Astrocyte (in vitro differentiated cells and primary cell): ENCODE data around the gene MICAL3. TPM values are rescaled to one million over a fixed set of nuclear protein-coding genes. Genes with fewer than 3 reads are reported as not detected.

Experiments
- DNase-seq: peaks from one replicate; pipeline ENCODE4 v3.0.0-alpha.2; 2010; ENCODE audit warnings: low read depth
- FAIRE-seq: peaks from 2 replicates; lab custom pipeline; 2011; peaks lifted over from hg19 to GRCh38; lab: Jason Lieb, UNC
- H2AFZ ChIP-seq: 2 replicates; pipeline ENCODE4 v1.6.0; 2012; ENCODE audit warnings: low read depth, low read length, inconsistent platforms
- H3K27ac ChIP-seq: 2 replicates; pipeline ENCODE4 v1.5.1; 2011; ENCODE audit warnings: low read depth, low read length, inconsistent platforms
- H3K27me3 ChIP-seq: 2 replicates; pipeline ENCODE4 v1.6.0; 2011; ENCODE audit warnings: low read length, inconsistent platforms; ENCODE audit not compliant: insufficient read depth
- H3K36me3 ChIP-seq: 2 replicates; pipeline ENCODE4 v1.5.1; 2011; ENCODE audit warnings: low read length, inconsistent platforms; ENCODE audit not compliant: insufficient read depth
- H3K4me1 ChIP-seq: 2 replicates; pipeline ENCODE4 v1.5.1; 2011; ENCODE audit warnings: low read length, inconsistent platforms; ENCODE audit not compliant: insufficient read depth
- H3K4me2 ChIP-seq: 2 replicates; pipeline ENCODE4 v1.6.0; 2012; ENCODE audit warnings: low read length, inconsistent platforms
- H3K4me3 ChIP-seq: 2 replicates; pipeline ENCODE4 v1.5.1; 2011; ENCODE audit warnings: low read depth, mild to moderate bottlenecking, low read length, inconsistent platforms; ENCODE audit not compliant: insufficient read depth
- H3K79me2 ChIP-seq: 2 replicates; pipeline ENCODE4 v1.6.0; 2012; ENCODE audit warnings: mild to moderate bottlenecking, low read length, inconsistent platforms; ENCODE audit not compliant: insufficient read depth
- H3K9ac ChIP-seq: 2 replicates; pipeline ENCODE4 v1.6.0; 2012; ENCODE audit warnings: mild to moderate bottlenecking, low read length, inconsistent platforms
- H3K9me3 ChIP-seq: 2 replicates; pipeline ENCODE4 v1.5.1; 2012; ENCODE audit warnings: low read depth, mild to moderate bottlenecking, low read length, inconsistent platforms; ENCODE audit not compliant: insufficient read depth
- H4K20me1 ChIP-seq: 2 replicates; pipeline ENCODE4 v1.6.0; 2012; ENCODE audit warnings: low read length, inconsistent platforms; ENCODE audit not compliant: insufficient read depth
- H3K27ac Mint-ChIP-seq: one replicate; pipeline ENCODE4 v1.8.0; 2021; ENCODE audit warnings: mild to moderate bottlenecking, mixed read lengths; ENCODE audit not compliant: unreplicated experiment
- H3K27me3 Mint-ChIP-seq: one replicate; pipeline ENCODE4 v1.8.0; 2021; ENCODE audit warnings: low read depth, mixed read lengths; ENCODE audit not compliant: unreplicated experiment
- H3K36me3 Mint-ChIP-seq: one replicate; pipeline ENCODE4 v1.8.0; 2021; ENCODE audit warnings: low read depth, mixed read lengths; ENCODE audit not compliant: unreplicated experiment
- H3K4me1 Mint-ChIP-seq: one replicate; pipeline ENCODE4 v1.8.0; 2021; ENCODE audit warnings: low read depth, mixed read lengths; ENCODE audit not compliant: unreplicated experiment
- H3K4me3 Mint-ChIP-seq: one replicate; pipeline ENCODE4 v1.8.0; 2021; ENCODE audit warnings: mild to moderate bottlenecking, moderate library complexity, mixed read lengths; ENCODE audit not compliant: unreplicated experiment
- H3K9me3 Mint-ChIP-seq: one replicate; pipeline ENCODE4 v1.8.0; 2021; ENCODE audit warnings: mild to moderate bottlenecking, mixed read lengths; ENCODE audit not compliant: unreplicated experiment
- CTCF ChIP-seq: IDR thresholded peaks from 2 replicates; pipeline ENCODE4 v1.5.1; 2011; ENCODE audit warnings: low read depth, mild to moderate bottlenecking, inconsistent platforms, low read length, moderate library complexity; ENCODE audit not compliant: insufficient read depth
- EZH2 ChIP-seq: IDR thresholded peaks from 2 replicates; pipeline ENCODE4 v1.6.1; 2012; ENCODE audit warnings: mild to moderate bottlenecking, low read length, inconsistent platforms; ENCODE audit not compliant: insufficient read depth
- total RNA-seq: library from RNA; stranded (reverse); gene quantifications from 2 replicates; pipeline ENCODE4 v1.2.1, GENCODE V29; 2021

The MICAL3 gene
- total RNA-seq, 1 donor from 2014 or later, result 113 TPM

GRCh38 chr22:17818649-17819048, 205.7 kb downstream of the MICAL3 start:
- no peaks in the 10 kb centered on the region for H3K36me3 ChIP-seq
- Mint-ChIP-seq H3K9me3 (no peaks in the 10 kb centered on the region), H3K4me1 (no peaks in the 10 kb centered on the region)

GRCh38 chr22:17818180-17818579, 206.2 kb downstream of the MICAL3 start:
- TF ChIP-seq EZH2 (no peak), CTCF (no peak)
- FAIRE-seq (no peak), DNase-seq (no peak)
- H3K4me3 ChIP-seq, result no peak overlapping the region
- no peak overlapping the region for H3K9ac ChIP-seq
- H3K79me2 ChIP-seq, result no peaks in the 10 kb centered on the region
- no peak overlapping the region for H3K27ac ChIP-seq
- no peak overlapping the region for H3K27ac Mint-ChIP-seq
- H3K9me3 Mint-ChIP-seq, result no peaks in the 10 kb centered on the region
- H3K4me1 Mint-ChIP-seq, result no peaks in the 10 kb centered on the region
- no peak overlapping the region for H2AFZ ChIP-seq
- H3K36me3 ChIP-seq, result no peaks in the 10 kb centered on the region
- no peak overlapping the region for H3K4me3 Mint-ChIP-seq
- H3K27me3 Mint-ChIP-seq, result no peaks in the 10 kb centered on the region
- H3K4me1 ChIP-seq, result no peaks in the 10 kb centered on the region
- H3K36me3 Mint-ChIP-seq, result peaks cover 26% of the 10 kb centered on the region
- no peaks in the 10 kb centered on the region for H4K20me1 ChIP-seq
- H3K9me3 ChIP-seq, result no peaks in the 10 kb centered on the region
- H3K27me3 ChIP-seq, result no peaks in the 10 kb centered on the region
- H3K4me2 ChIP-seq, result no peak overlapping the region

More at GRCh38 chr22:17818649-17819048, 205.7 kb downstream of the MICAL3 start:
- no peak overlapping the region for H3K4me3 ChIP-seq
- FAIRE-seq (no peak), DNase-seq (no peak)
- H3K9ac ChIP-seq, result no peak overlapping the region
- H3K9me3 ChIP-seq, result no peaks in the 10 kb centered on the region
- Mint-ChIP-seq H3K27me3 (no peaks in the 10 kb centered on the region), H3K36me3 (peaks cover 24% of the 10 kb centered on the region), H3K27ac (no peak overlapping the region), H3K4me3 (no peak overlapping the region)
- no peak overlapping the region for H2AFZ ChIP-seq
- no peaks in the 10 kb centered on the region for H3K79me2 ChIP-seq
- H3K4me2 ChIP-seq, result no peak overlapping the region
- H3K27me3 ChIP-seq, result no peaks in the 10 kb centered on the region
- no peaks in the 10 kb centered on the region for H3K4me1 ChIP-seq
- no peak overlapping the region for H3K27ac ChIP-seq
- no peak for TF ChIP-seq EZH2
- no peak for TF ChIP-seq CTCF
- no peaks in the 10 kb centered on the region for H4K20me1 ChIP-seq

- FAIRE-seq (no peak), DNase-seq (no peak)
- H3K27ac ChIP-seq, result no peak overlapping the region
- Mint-ChIP-seq H3K9me3 (no peaks in the 10 kb centered on the region), H3K36me3 (peaks cover 26% of the 10 kb centered on the region), H3K27ac (no peak overlapping the region), H3K4me3 (no peak overlapping the region), H3K4me1 (no peaks in the 10 kb centered on the region), H3K27me3 (no peaks in the 10 kb centered on the region)
- no peak overlapping the region for H3K9ac ChIP-seq
- H3K36me3 ChIP-seq, result no peaks in the 10 kb centered on the region
- no peak overlapping the region for H3K4me2 ChIP-seq
- H3K79me2 ChIP-seq, result no peaks in the 10 kb centered on the region
- no peak for TF ChIP-seq EZH2
- no peak for TF ChIP-seq CTCF
- H3K4me3 ChIP-seq, result no peak overlapping the region
- no peaks in the 10 kb centered on the region for H3K9me3 ChIP-seq
- no peaks in the 10 kb centered on the region for H3K4me1 ChIP-seq
- no peaks in the 10 kb centered on the region for H4K20me1 ChIP-seq
- no peak overlapping the region for H2AFZ ChIP-seq
- no peaks in the 10 kb centered on the region for H3K27me3 ChIP-seq
Measured at GRCh38 chr22:17817511-17818065, 206.8 kb downstream of the MICAL3 start.
